Activated CD4-positive, alpha-beta T cell treated with anti-CD3 and anti-CD28 coated beads, Interleukin-2, amount 50 U/mL, for 24 hours (primary cell): ENCODE measurements around the gene ZFPM1.

Experiments used
- DNase-seq, 2 donors: peaks; one replicate each; pipeline ENCODE4 v3.0.0-alpha.2; 2020; ENCODE audit warnings: low read depth in 1 of 2, low spot score in 1 of 2

The ZFPM1 gene

GRCh38 chr16:88448461-88449266 is 4.4 kb upstream of the ZFPM1 start:
- no peak for DNase-seq

- no peak for DNase-seq
Observed at GRCh38 chr16:88449267-88449561, 3.9 kb upstream of the ZFPM1 start.

- DNase-seq, result no peak
Observed at GRCh38 chr16:88451586-88452481, 1.2 kb upstream of the ZFPM1 start.

- peak; percentile 93 to 99 for DNase-seq
Observed at GRCh38 chr16:88452482-88453216, 431 bp upstream of the ZFPM1 start.

GRCh38 chr16:88453611-88454522 is 787 bp downstream of the ZFPM1 start:
- DNase-seq, result peak in 1 of 2 donors; percentile 23

- peak; percentile 21 for DNase-seq
Observed at GRCh38 chr16:88454523-88454947, 1.5 kb downstream of the ZFPM1 start.

- DNase-seq, result peak; percentile 52 to 80
Observed at GRCh38 chr16:88455610-88456355, 2.7 kb downstream of the ZFPM1 start.

GRCh38 chr16:88456356-88457292 is 3.5 kb downstream of the ZFPM1 start:
- DNase-seq, result peak; percentile 53 to 73

- no peak for DNase-seq
Observed at GRCh38 chr16:88458039-88458772, 5.1 kb downstream of the ZFPM1 start.

GRCh38 chr16:88458773-88459235 is 5.7 kb downstream of the ZFPM1 start:
- no peak for DNase-seq

GRCh38 chr16:88459366-88460073 is 6.4 kb downstream of the ZFPM1 start:
- DNase-seq, result no peak

GRCh38 chr16:88460496-88461330 is 7.6 kb downstream of the ZFPM1 start:
- no peak for DNase-seq

GRCh38 chr16:88461331-88462269 is 8.5 kb downstream of the ZFPM1 start:
- no peak for DNase-seq

GRCh38 chr16:88462396-88462795 is 9.3 kb downstream of the ZFPM1 start:
- DNase-seq, result no peak

- DNase-seq, result no peak
Observed at GRCh38 chr16:88463411-88463810, 10.3 kb downstream of the ZFPM1 start.
